ENCODE measurements around the gene BABAM1.

BABAM1 gene

DNA sequence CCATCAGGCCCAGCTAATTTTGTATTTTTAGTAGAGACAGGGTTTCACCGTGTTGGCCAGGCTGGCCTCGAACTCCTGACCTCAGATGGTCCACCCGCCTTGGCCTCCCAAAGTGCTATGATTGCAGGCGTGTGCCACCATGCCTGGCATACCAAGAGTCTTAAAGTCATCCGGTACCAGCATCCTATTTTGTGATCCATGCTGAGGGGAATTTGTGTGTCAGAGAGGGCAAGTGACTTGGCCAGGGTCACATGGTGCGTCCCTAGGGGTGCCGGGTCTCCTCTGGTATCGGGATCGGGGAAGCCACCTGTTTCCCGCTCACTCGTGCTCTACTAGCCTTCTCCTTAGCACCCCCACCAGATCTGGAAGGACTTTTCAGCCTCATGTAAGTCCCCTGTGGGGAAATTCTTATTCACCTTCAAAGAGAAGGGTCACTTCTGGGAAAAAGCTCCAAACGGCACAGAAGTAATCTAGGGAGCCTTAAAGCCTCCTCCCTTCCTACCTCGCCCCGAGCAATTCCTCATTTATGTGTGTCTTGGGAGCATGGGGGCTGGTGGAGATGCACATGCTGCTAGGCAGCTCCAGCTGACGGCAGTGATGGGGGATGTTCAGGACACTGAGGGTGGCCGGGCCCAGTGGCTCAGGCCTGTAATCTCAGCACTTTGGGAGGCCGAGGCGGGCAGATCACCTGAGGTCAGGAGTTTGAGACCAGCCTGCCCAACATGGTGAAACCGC, 8.4 kb downstream of the BABAM1 start:
- TF ChIP-seq CTCF (IDR thresholded peaks at IDR 0.05; ENCODE audit: low read depth, low read length), result no peak
- Histone ChIP-seq H3K4me3 (ENCODE audit: low read depth, low read length) (no peak overlapping the region), H3K27ac (no peak overlapping the region), H3K27me3 (ENCODE audit: insufficient read depth, low read depth, severe bottlenecking) (no peaks in the 10 kb centered on the region), H3K36me3 (peaks cover 56% of the 10 kb centered on the region), H3K9me3 (ENCODE audit: severe bottlenecking) (no peaks in the 10 kb centered on the region)
- DNase-seq, result no peak

GRCh38 chr19:17279436-17279835, 12.2 kb downstream of the BABAM1 start:
- peaks cover 30% of the 10 kb centered on the region for H3K36me3 ChIP-seq
- TF ChIP-seq CTCF (IDR thresholded peaks at IDR 0.05; ENCODE audit: low read depth, low read length), result no peak
- H3K9me3 ChIP-seq (ENCODE audit: severe bottlenecking), result no peaks in the 10 kb centered on the region
- H3K27ac ChIP-seq, result no peak overlapping the region
- H3K4me3 ChIP-seq (ENCODE audit: low read depth, low read length), result no peak overlapping the region
- H3K27me3 ChIP-seq (ENCODE audit: insufficient read depth, low read depth, severe bottlenecking), result no peaks in the 10 kb centered on the region
- no peak for DNase-seq

DNA sequence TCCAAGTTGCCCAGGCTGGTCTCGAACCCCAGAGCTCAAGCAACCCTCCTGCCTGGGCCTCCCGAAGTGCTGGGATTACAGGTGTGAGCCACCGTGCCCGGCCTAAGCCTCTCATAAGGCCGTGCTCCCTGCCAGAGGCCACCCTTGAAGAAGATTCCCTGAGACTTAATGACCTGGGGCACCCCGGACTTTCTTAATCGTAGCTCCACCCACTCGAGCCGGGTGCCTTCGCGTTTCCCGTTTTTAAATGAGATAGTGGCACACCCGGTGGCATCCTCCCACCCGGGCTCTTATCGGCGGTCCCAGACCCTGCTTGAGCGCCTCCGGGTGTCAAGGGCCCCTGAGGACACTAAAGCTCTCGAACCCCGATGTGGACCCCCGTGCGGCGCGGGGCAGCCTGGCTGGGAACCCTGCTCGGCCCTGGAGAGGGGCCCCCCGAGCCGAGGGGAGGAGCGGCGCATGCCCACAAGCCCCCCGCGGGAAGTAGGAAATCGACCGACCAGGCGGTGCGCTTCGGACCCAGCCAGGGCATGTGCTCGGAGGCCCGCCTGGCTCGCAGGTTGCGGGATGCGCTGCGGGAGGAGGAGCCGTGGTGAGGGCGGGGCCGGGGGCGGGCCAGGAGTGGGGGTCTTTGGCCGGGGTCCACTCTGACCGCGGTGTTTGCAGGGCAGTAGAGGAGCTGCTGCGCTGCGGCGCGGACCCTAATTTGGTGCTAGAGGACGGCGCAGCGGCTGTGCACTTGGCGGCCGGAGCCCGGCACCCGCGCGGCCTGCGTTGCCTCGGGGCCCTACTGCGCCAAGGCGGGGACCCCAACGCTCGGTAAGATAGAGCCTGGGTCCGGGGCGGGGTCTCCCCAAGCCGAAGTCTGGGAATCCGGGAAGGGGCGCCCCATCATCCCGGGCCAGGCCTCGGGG, 14.4 kb downstream of the BABAM1 start, which contains the start of gene ANKLE1:
ANKLE1 (plus strand) TSS at position 511 of the 914 bp plus-strand sequence; CDS start at position 531, 20 bp downstream.
- Histone ChIP-seq H3K27ac (peak within 1 kb of the TSS; percentile 26), H3K27me3 (ENCODE audit: insufficient read depth, low read depth, severe bottlenecking) (no peaks in the 10 kb centered on the region), H3K9me3 (ENCODE audit: severe bottlenecking) (peaks cover 6% of the 10 kb centered on the region), H3K36me3 (peaks cover 22% of the 10 kb centered on the region), H3K4me3 (ENCODE audit: low read depth, low read length) (no peak within 1 kb of the TSS)
- no peak for DNase-seq
- no peak for TF ChIP-seq CTCF (IDR thresholded peaks at IDR 0.05; ENCODE audit: low read depth, low read length)

DNA sequence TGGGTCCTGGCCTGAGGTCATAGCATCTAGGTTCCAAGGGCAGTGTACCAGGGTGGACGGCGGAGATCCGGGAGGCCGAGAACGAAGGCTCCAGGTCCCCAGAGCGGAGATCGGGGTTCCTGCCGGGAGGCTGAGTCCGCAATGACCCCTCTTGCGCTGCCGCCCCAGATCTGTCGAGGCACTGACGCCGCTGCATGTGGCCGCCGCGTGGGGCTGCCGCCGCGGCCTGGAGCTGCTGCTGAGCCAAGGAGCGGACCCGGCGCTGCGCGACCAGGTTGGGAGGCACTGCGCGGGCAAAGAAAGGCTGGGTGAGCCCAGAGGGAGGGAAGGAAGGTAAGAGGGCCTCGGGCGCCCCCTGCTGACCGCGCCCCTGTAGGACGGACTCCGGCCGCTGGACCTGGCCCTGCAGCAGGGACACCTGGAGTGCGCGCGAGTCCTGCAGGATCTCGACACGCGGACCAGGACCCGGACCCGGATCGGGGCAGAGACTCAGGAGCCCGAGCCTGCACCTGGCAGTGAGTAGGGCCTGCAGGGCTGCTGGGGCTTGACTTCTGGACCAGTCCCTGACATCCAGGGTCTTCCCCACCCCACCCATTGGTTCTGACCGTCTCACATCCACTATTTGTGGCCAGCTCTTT, 15.4 kb downstream of the BABAM1 start:
- Histone ChIP-seq H3K27ac (peak overlapping the region; percentile 26), H3K9me3 (ENCODE audit: severe bottlenecking) (peaks cover 6% of the 10 kb centered on the region), H3K36me3 (peaks cover 16% of the 10 kb centered on the region), H3K4me3 (ENCODE audit: low read depth, low read length) (no peak overlapping the region), H3K27me3 (ENCODE audit: insufficient read depth, low read depth, severe bottlenecking) (no peaks in the 10 kb centered on the region)
- TF ChIP-seq CTCF (IDR thresholded peaks at IDR 0.05; ENCODE audit: low read depth, low read length), result peak; percentile 94
- DNase-seq, result peak; percentile 92

GRCh38 chr19:17283504-17283996, 16.3 kb downstream of the BABAM1 start:
- no peak for DNase-seq
- H3K4me3 ChIP-seq (ENCODE audit: low read depth, low read length), result no peak overlapping the region
- H3K27ac ChIP-seq, result no peak overlapping the region
- H3K9me3 ChIP-seq (ENCODE audit: severe bottlenecking), result peaks cover 6% of the 10 kb centered on the region
- no peaks in the 10 kb centered on the region for H3K27me3 ChIP-seq (ENCODE audit: insufficient read depth, low read depth, severe bottlenecking)
- no peak for TF ChIP-seq CTCF (IDR thresholded peaks at IDR 0.05; ENCODE audit: low read depth, low read length)
- peaks cover 12% of the 10 kb centered on the region for H3K36me3 ChIP-seq

Measured in WERI-Rb-1 (cell line).